Measurements from ENCODE around the gene COX7B2.

COX7B2 gene

DNA sequence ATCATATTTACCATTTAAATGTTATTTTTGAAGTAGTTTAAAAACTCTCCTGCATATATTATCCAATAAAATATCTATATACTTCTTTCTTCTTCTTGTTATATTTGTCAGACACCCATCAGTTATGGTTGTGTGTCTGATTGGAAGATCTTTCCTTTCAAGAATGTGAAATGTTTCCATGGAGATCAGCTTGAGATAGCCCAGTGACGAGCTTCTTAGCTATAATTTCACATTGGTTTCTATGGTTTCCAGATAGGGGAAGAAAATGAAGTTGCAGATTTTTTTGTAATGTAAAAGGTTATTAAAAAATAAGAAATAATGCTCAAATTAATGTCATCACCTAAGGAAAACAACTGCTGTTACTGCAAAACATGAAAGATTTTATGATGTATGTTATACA, 189.0 kb downstream of the COX7B2 start:
- DNase-seq (ENCODE audit: low read depth, low spot score): no peak

- no peak for DNase-seq (ENCODE audit: low read depth, low spot score)
Observed at GRCh38 chr4:46717950-46718349, 191.1 kb downstream of the COX7B2 start.

- no peak for DNase-seq (ENCODE audit: low read depth, low spot score)
Observed at GRCh38 chr4:46715468-46715867, 193.6 kb downstream of the COX7B2 start.

GRCh38 chr4:46698891-46699290, 210.2 kb downstream of the COX7B2 start:
- DNase-seq (ENCODE audit: low read depth, low spot score): no peak
